KOPT-K1 (cell line): ENCODE data around the gene PDZRN4.
"Not testable (repeated sequence)": the region's sequence is repeated elsewhere in the genome, so short reads cannot be mapped to it uniquely, and the experiment has no call there.

ENCODE experiments used
- H3K27ac ChIP-seq: fragments of 200-600 bp; sonication (generic); 2 replicates; pipeline ENCODE4 v1.5.1; 2016; ENCODE audit warnings: antibody characterized with exemption, mild to moderate bottlenecking, low read depth, low read length; ENCODE audit not compliant: poor library complexity, severe bottlenecking
- H3K36me3 ChIP-seq: fragments of 200-600 bp; sonication (generic); 2 replicates; pipeline ENCODE4 v1.5.1; 2017; ENCODE audit warnings: antibody characterized with exemption, mild to moderate bottlenecking, low read length, moderate library complexity; ENCODE audit not compliant: insufficient read depth
- H3K9me3 ChIP-seq: fragments of 200-600 bp; sonication (generic); 2 replicates; pipeline ENCODE4 v1.5.1; 2017; ENCODE audit warnings: antibody characterized with exemption, low read length, mild to moderate bottlenecking; ENCODE audit not compliant: insufficient read depth, poor library complexity, severe bottlenecking

PDZRN4 gene

DNA sequence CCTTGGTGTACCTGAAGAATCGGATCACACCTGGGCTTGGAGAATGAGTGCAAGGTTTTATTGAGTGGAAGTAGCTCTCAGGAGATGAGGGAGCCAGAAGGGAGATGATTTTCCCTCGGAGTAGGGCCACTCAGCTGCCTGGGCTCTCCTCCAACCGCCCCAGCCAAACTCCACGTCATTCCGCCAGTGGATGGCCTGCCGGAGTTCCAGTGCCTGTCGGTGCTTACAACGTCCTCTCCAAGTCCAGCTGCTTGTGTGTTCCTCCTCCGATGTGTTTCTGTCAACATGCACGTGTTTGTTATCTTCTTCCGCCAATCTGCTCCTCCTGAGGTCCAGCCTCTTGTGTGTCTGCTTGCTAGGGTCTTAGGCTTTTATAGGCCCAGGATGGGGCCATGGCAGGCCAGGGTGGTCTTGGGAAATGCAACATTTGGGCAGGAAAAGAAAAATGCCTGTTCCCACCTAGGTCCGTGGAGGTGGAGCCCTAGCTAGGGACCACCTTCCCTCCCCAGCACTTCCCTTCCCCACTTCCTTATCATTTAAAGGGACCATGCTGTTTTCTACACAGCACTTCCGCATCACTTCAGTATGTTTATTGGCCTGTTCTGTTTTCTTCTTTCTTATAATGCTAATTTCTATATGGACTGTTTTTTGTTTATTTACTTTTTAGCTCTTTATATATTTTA lies 343.2 kb downstream of the PDZRN4 start:
- H3K36me3 ChIP-seq = no peaks in the 10 kb centered on the region
- no peak overlapping the region for H3K27ac ChIP-seq
- no peaks in the 10 kb centered on the region for H3K9me3 ChIP-seq

DNA sequence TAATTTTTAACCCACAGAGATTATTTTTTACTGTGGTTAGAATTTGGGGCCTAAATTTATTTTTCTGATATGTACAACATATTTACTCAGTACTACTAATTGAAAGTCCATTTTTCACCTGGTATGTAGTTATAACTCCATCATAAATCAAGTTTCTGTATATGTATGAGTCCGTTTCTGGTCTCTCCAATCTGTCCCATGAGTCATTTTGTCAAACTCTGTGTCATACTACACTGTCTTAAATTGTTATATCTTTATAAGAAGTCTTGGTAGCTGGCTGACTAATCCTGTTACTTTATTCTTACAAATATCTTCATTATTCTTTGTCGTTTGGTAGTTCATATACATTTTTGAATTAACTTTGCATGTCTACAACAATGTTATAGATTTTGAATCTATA lies 344.0 kb downstream of the PDZRN4 start:
- H3K9me3 ChIP-seq = no peaks in the 10 kb centered on the region
- no peaks in the 10 kb centered on the region for H3K36me3 ChIP-seq
- no peak overlapping the region for H3K27ac ChIP-seq

DNA sequence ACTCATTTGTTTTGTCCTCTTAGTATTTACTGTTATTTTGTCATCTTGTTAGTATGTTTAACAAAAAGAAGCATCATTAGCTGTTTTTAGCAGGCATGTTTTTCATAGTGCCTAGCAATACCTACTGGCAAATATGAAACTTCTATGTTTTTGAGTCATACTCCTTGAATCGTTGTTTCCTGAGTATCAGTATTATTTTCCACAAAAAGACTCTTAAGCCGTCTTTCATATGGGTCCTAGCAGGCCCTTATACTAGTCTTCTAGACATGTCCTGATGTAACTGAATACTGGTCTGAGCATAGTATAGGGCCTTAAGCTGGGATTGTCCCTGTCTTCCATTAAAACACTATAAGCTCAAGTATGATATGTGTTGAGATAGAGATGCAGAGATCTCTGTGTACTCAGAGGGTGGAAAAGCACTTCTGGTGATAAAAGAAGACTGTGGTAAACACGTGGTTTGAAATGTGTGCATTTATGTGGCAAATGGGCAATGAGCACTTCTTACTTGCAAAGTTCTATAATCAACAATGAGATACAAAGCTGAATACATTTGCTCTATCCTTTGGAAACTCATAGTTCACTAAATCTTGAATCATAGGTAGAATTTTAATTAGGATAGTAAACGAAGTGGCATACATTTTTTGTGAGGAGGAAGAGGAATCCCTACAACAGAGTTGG lies 348.8 kb downstream of the PDZRN4 start:
- Histone ChIP-seq H3K9me3 (no peaks in the 10 kb centered on the region), H3K27ac (no peak overlapping the region), H3K36me3 (no peaks in the 10 kb centered on the region)

DNA sequence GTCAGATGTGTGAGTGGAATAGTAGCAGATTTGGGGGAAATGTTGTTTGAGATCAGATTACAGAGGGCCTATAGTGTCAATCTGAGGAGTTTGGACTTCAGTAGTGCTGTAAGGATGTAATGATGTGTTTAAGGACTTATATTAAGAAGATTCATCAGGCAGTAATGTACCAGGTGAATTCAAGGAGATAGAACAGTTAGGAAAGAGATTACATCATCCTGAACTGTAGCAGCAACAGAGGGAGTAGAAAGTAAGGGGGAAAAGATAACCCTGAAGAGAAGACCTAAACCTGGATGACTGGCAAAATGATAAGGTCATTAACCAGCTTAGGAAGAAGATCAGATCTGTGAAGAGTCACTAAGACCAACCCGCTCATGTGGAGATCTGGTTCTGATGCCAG lies 349.4 kb downstream of the PDZRN4 start:
- Histone ChIP-seq H3K36me3 (no peaks in the 10 kb centered on the region), H3K9me3 (no peaks in the 10 kb centered on the region), H3K27ac (no peak overlapping the region)

DNA sequence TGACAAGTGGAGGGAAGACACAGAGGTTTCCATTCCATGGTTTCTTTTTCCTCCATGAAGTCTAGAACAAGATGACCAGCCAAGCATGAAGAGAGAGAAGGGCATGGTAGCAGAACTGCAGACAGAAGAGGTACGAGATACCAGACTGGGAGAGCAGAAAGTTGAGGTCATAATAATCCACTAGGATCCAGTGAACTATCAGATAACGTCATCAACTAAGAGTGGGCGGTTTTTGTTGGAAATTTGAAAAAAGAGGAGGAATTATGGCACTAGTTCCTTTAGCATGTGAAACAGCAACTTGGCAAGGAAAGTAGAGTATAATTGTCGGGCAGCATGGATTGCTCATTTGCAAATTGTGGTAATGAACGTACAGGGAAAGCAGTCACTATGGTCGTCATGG lies 357.6 kb downstream of the PDZRN4 start:
- no peaks in the 10 kb centered on the region for H3K36me3 ChIP-seq
- no peak overlapping the region for H3K27ac ChIP-seq
- no peaks in the 10 kb centered on the region for H3K9me3 ChIP-seq

DNA sequence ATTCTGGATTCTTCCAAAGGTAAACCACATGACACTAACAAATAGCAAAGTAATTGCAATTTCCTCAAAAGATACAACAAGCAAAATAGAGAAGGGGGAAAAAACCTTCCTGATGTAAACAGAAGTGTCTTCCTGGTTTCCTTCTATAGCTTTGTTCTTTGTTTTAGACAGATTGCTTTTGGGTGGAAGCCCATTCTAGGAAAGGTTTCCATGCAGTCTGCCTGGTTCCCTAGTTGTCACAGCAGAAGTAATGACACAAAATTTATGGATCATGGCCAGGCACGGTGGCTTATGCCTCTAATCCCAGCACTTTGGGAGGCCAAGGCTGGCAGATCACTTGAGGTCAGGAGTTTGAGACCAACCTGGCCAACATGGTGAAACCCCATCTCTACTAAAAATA lies 359.0 kb downstream of the PDZRN4 start:
- not testable (repeated sequence) for H3K36me3 ChIP-seq

DNA sequence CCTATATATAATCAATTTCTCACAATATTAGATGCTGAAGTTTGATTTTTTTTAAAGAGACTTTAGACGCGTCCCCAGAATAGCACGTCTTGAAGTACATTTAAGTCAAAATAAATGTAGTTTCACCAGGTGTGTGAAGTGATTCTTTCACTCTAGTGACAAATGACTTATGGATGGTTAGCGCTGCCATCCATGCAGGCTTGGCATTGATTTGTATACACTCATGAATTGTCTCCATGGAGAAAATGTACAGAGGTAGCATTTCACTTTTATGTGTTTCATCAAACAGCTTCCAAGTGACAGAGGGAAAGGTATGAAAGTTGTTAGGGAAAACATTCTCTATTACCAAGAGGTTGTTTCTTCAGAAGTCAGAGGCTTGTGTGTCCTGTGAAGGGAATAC lies 360.8 kb downstream of the PDZRN4 start:
- no peaks in the 10 kb centered on the region for H3K36me3 ChIP-seq
- H3K9me3 ChIP-seq = no peaks in the 10 kb centered on the region
- no peak overlapping the region for H3K27ac ChIP-seq

More for the DNA sequence above, 359.0 kb downstream of the PDZRN4 start:
- H3K27ac ChIP-seq, H3K9me3 ChIP-seq: not testable (repeated sequence)

DNA sequence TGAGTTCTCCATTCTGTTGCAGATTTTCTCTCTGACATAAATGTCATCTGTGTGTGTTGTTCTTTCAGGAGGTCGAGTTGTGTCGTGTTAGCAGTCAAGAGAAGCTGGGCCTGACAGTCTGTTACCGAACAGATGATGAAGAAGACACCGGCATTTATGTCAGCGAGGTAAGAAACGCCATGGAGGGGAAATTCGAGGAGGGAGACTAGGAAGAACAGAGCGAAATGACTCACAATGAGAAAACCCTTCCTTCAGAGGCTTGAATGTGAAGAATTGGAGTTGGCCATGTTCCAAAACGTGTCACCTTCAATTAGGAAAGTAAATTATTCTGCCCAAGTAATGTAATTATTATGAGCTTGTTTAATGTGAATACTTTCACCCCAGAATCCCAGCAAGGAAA lies 364.5 kb downstream of the PDZRN4 start:
- Histone ChIP-seq H3K27ac (no peak overlapping the region), H3K36me3 (no peaks in the 10 kb centered on the region), H3K9me3 (no peaks in the 10 kb centered on the region)

DNA sequence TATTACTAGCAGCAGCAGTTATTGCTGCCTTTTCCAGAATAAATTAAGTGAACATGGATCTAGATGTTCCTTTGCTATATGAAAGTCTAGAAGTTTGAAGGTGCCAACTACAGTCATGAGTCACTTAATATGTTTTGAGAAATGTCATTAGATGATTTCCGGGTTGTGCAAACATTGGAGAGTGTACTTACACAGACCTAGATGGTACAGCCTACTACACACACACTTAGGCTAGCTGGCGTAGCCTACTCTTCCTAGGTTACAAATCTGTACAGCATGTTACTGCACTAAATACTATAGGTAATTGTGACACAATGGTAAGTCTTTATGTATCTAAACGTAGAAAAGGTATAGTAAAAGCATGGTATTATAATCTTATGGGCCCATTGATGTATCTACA lies 368.1 kb downstream of the PDZRN4 start:
- no peaks in the 10 kb centered on the region for H3K36me3 ChIP-seq
- no peak overlapping the region for H3K27ac ChIP-seq
- no peaks in the 10 kb centered on the region for H3K9me3 ChIP-seq

DNA sequence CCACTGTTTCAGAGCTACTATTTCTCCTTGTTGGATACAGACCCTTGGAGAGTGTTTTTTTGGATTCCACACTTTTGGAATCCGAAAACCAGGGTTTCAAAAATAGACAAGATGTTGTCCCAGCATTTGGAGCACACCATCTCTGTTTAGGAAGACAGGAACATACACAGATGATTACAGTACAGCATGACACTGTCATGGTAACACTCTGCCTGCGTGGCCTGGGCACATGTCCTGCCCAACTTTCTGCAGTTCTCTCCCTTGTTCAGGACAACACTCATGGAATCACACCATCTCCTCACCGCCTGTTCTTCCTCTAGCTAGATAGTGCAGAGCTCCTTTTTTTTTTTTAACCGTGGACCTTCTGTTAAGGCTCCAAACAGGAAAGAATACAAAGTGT lies 369.2 kb downstream of the PDZRN4 start:
- Histone ChIP-seq H3K36me3 (no peaks in the 10 kb centered on the region), H3K27ac (no peak overlapping the region), H3K9me3 (no peaks in the 10 kb centered on the region)

DNA sequence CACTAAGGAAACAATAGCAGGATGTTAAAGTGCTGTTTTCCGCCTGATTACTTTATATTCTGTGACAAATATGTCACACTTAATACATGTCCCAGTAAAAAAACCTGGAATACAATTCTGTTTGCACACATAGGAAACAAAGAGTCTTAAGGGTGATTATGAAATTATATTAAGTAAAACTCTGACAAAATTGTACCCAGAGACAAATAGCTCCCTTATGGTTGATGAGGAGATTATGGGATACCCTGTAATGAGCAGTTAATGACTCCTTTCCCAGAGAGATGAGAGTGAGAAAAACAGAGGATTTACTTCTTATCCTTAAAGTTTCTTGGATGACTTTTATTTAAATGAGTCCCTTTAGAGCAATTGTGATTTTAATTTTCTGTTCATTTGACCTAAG lies 370.6 kb downstream of the PDZRN4 start:
- Histone ChIP-seq H3K9me3 (no peaks in the 10 kb centered on the region), H3K27ac (no peak overlapping the region), H3K36me3 (no peaks in the 10 kb centered on the region)

DNA sequence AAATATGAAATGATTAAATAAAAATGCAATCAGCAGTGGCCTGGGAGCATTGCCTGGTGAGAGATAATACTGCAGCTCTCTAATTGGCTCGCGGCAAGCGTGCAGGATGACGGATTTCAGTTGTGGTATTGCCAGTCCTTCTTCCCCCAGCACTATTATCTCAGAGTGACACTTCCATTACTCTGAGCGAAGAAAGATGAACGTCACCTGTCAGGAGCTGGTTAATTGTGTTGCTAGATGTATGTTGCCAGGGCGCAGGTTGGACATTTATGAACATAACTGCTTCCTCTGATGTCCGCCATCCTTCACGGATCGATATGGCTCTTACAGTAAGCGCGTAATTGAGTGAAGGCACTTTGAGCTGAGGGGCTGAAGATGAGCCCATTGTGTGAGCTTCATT lies 374.9 kb downstream of the PDZRN4 start:
- H3K9me3 ChIP-seq = no peaks in the 10 kb centered on the region
- H3K36me3 ChIP-seq = no peaks in the 10 kb centered on the region
- H3K27ac ChIP-seq = no peak overlapping the region

DNA sequence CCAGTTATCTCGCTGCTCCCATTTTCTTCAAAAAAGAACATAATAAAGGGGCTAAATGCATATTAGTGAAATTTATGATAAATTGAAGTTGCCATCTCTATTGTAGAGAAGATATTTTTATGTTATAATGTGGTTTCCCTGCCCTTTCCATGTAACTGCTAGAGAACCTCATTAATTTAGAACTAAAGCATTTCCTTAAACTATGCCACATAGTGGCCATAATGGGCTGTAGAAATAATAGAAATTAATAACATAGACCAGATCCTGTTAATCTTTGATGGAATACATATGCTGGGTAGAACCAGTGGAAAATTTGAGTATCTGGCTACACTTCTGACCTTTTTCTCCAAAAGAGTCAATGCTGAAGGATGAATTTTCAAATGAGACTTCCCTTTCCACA lies 376.7 kb downstream of the PDZRN4 start:
- Histone ChIP-seq H3K9me3 (no peaks in the 10 kb centered on the region), H3K27ac (no peak overlapping the region), H3K36me3 (no peaks in the 10 kb centered on the region)

DNA sequence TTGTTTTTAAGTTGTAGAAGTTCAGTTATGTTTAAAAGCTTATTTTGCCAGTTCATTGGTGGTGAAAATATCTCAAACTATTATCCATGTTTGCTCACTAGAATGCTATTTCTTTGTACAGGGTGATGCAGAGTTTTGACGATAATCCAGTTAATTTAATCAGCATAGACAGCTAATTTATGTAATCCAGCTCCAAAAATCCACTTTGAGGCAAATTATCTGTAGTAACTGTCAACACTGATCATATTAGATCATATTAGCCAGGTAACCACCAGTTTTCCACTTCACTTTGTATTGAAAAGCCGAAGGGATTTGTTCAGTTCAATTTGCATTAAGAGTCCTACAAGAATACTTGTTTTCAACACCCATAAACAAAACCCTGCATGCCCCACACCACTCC lies 378.6 kb downstream of the PDZRN4 start:
- no peaks in the 10 kb centered on the region for H3K36me3 ChIP-seq
- no peak overlapping the region for H3K27ac ChIP-seq
- no peaks in the 10 kb centered on the region for H3K9me3 ChIP-seq

DNA sequence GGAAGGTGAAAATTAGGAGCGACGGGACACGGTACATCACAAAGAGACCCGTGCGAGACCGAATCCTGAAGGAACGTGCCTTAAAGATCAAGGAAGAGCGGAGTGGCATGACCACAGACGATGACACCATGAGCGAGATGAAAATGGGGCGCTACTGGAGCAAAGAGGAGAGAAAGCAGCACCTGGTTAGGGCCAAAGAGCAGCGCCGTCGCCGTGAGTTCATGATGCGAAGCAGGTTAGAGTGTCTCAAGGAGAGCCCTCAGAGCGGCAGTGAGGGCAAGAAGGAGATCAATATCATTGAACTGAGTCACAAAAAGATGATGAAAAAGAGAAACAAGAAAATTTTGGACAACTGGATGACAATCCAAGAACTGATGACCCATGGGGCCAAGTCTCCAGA lies 385.3 kb downstream of the PDZRN4 start:
- no peaks in the 10 kb centered on the region for H3K9me3 ChIP-seq
- no peak overlapping the region for H3K27ac ChIP-seq
- H3K36me3 ChIP-seq = no peaks in the 10 kb centered on the region

DNA sequence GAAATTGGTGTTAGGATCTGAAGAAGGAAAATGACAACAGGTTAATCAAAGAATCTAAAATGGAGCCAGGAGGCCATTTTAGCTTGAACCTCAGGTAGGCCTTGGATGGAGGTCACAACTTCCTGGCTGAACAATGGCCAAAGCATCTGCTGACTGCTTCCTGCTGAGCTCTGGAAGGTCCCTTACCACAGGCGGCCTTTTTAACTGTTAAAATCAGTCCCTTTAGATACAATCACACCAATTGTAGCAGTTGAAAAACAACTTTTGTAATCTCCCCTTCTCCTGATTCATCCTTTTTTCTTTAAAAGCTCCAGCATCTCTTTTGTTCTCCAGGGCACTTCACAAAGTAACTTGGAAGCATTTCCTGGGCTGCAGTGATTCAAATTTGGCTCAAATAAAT lies 388.8 kb downstream of the PDZRN4 start:
- no peaks in the 10 kb centered on the region for H3K36me3 ChIP-seq
- no peak overlapping the region for H3K27ac ChIP-seq

More for the DNA sequence above, 388.8 kb downstream of the PDZRN4 start:
- no peaks in the 10 kb centered on the region for H3K9me3 ChIP-seq
